Measurements from ENCODE around the gene IL1F10. TPM values are rescaled to one million over a fixed set of nuclear protein-coding genes. Genes with fewer than 3 reads are reported as not detected.

IL1F10 gene
- total and polyA plus RNA-seq, 12 donors, result not detected

DNA sequence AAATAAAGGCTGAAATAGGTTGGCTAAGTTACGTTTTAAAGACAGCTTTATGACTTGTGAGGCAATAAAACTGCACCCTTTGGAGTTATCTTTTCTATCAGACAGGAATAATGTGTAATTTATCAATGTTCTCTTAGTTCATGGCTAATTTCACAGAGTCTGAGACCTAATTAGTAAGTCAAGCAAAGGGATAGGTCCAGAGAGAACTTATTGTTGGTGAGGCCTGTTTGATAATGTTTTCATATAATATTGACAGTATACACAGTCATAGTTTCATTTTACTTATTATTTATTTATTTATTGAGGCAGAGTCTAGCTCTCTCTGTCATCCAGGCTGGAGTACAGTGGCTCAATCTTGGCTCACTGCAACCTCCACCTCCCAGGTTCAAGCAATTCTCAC is 10.7 kb upstream of the IL1F10 start:
- WGBS, 2 donors, result 74 to 85% methylated on average over 1 of the region's 1 CpG
- Histone ChIP-seq H3K4me1 (no peaks in the 10 kb centered on the region), H3K9me3 (peaks cover 0 to 15% (median 0%) of the 10 kb centered on the region in 11 donors), H3K27ac (no peak overlapping the region), H3K36me3 (no peaks in the 10 kb centered on the region), H3K27me3 (peaks cover 0 to 4% (median 0%) of the 10 kb centered on the region in 7 donors), H3K4me3 (no peak overlapping the region)
- intact Hi-C loops (cut with DNase I), result no loop called here
- ATAC-seq, result no peak
- TF ChIP-seq, protein P1, sequence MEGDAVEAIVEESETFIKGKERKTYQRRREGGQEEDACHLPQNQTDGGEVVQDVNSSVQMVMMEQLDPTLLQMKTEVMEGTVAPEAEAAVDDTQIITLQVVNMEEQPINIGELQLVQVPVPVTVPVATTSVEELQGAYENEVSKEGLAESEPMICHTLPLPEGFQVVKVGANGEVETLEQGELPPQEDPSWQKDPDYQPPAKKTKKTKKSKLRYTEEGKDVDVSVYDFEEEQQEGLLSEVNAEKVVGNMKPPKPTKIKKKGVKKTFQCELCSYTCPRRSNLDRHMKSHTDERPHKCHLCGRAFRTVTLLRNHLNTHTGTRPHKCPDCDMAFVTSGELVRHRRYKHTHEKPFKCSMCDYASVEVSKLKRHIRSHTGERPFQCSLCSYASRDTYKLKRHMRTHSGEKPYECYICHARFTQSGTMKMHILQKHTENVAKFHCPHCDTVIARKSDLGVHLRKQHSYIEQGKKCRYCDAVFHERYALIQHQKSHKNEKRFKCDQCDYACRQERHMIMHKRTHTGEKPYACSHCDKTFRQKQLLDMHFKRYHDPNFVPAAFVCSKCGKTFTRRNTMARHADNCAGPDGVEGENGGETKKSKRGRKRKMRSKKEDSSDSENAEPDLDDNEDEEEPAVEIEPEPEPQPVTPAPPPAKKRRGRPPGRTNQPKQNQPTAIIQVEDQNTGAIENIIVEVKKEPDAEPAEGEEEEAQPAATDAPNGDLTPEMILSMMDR (IDR thresholded peaks at IDR 0.05), result no peak
- no peak for DNase-seq

DNA sequence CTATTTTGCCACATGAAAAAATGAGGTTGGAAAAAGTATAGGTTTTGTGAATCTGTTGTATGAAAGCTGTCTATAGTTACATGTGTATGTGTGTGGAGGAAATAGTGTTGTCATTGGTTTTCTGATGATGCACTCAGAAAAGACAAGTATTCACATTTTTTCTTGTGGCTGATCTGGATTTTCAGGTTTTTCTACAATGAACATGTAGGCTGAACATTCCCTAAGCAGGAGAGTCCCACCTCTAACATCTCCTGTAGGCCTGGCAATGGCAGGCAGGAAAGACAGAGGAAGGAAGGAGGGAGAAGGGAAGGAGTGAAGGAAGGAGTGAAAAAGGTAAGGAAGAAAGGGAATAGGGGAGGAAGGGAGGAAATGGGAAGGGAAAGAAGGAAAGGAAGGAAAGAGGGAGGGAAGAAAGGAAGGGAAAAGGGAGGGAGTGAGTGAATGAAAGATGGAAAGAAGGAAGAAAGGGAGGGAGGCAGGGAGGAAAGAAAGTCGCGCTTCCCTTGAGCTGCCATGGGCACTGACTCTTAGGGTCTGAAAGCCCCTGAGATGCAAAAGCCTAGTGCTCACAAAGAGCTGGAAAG is 9.3 kb upstream of the IL1F10 start:
- Histone ChIP-seq H3K27ac (no peak overlapping the region), H3K4me1 (no peaks in the 10 kb centered on the region), H3K27me3 (peaks cover 0 to 8% (median 0%) of the 10 kb centered on the region in 7 donors), H3K36me3 (no peaks in the 10 kb centered on the region), H3K9me3 (peaks cover 0 to 15% (median 0%) of the 10 kb centered on the region in 11 donors), H3K4me3 (no peak overlapping the region)
- no peak for DNase-seq
- WGBS, 2 donors, result 61 to 64% methylated on average over 2 of the region's 2 CpGs
- TF ChIP-seq, protein P1 (IDR thresholded peaks at IDR 0.05), result no peak
- ATAC-seq, result no peak
- intact Hi-C loops (cut with DNase I), result no loop called here

GRCh38 chr2:113058998-113059960 is 8.5 kb upstream of the IL1F10 start, which contains the start of gene IL36RN:
Gene IL36RN, plus strand, starts transcription at chr2:113059198. Its CDS starts 241 bp downstream, at chr2:113059439.
- peaks cover 0 to 8% (median 0%) of the 10 kb centered on the region in 7 donors for H3K27me3 ChIP-seq
- TF ChIP-seq, protein P1 (IDR thresholded peaks at IDR 0.05), result no peak
- DNase-seq (no peak), ATAC-seq (no peak)
- H3K4me3 ChIP-seq, result no peak within 1 kb of the TSS
- intact Hi-C loops (cut with DNase I), result no loop called here
- 74 to 76% methylated on average over 15 of the region's 15 CpGs for WGBS, 2 donors
- no peaks in the 10 kb centered on the region for H3K36me3 ChIP-seq
- H3K4me1 ChIP-seq, result no peaks in the 10 kb centered on the region
- no peak within 1 kb of the TSS for H3K27ac ChIP-seq
- H3K9me3 ChIP-seq, result peaks cover 0 to 15% (median 0%) of the 10 kb centered on the region in 11 donors

GRCh38 chr2:113060396-113060795 is 7.4 kb upstream of the IL1F10 start:
- DNase-seq (no peak), ATAC-seq (no peak)
- H3K36me3 ChIP-seq, result no peaks in the 10 kb centered on the region
- 79 to 80% methylated on average over 4 of the region's 4 CpGs for WGBS, 2 donors
- H3K27ac ChIP-seq, result no peak overlapping the region
- intact Hi-C loops (cut with DNase I), result no loop called here
- H3K27me3 ChIP-seq, result peaks cover 0 to 8% (median 0%) of the 10 kb centered on the region in 7 donors
- TF ChIP-seq, protein P1 (IDR thresholded peaks at IDR 0.05), result no peak
- H3K4me3 ChIP-seq, result no peak overlapping the region
- no peaks in the 10 kb centered on the region for H3K4me1 ChIP-seq
- peaks cover 0 to 11% (median 0%) of the 10 kb centered on the region in 11 donors for H3K9me3 ChIP-seq

Data from heart right ventricle (tissue), 16 donors.